GM18519 (cell line): ENCODE data around the gene ZNF619.
A peak's percentile ranks its signal among the peaks of the same experiment; 100 is the strongest.

Experiments
- ATAC-seq: cut with Tn5 transposase; IDR thresholded peaks from one replicate; pipeline ENCODE4 v1.9.1; 2021; ENCODE audit warnings: mild to moderate bottlenecking, moderate library complexity; ENCODE audit not compliant: unreplicated experiment, low FRiP score

The ZNF619 gene

GRCh38 chr3:40524568-40525285 lies 47.8 kb downstream of the ZNF619 start, which contains the start of gene ZNF621:
ZNF621 (plus strand) TSS chr3:40524960; CDS start chr3:40525841, 881 bp downstream.
- peak; percentile 89 for ATAC-seq

- ATAC-seq = no peak
Observed at GRCh38 chr3:40528426-40528825, 51.5 kb downstream of the ZNF619 start.

- no peak for ATAC-seq
Observed at GRCh38 chr3:40532252-40532651, 55.3 kb downstream of the ZNF619 start.

- ATAC-seq = no peak
Observed at GRCh38 chr3:40534283-40534682, 57.4 kb downstream of the ZNF619 start.
